ENCODE results near the gene IER5L. TPM values are rescaled to one million over a fixed set of nuclear protein-coding genes. Genes with fewer than 3 reads are reported as not detected.
A peak's percentile ranks its signal among the peaks of the same experiment; 100 is the strongest.

The IER5L gene
- total and polyA plus RNA-seq, 2 experiments from 2014 or later: 4.3 to 81.7 TPM

- H4K20me1 ChIP-seq (ENCODE audit: insufficient read depth): no peaks in the 10 kb centered on the region
- H3F3A ChIP-seq (ENCODE audit: insufficient read depth): peaks cover 10% of the 10 kb centered on the region; the same call in 1 of the 2 replicates
- H3K36me3 ChIP-seq (ENCODE audit: low read depth): no peaks in the 10 kb centered on the region
- peaks cover under 1% of the 10 kb centered on the region; the same call in 1 of the 2 replicates for H3K4me1 ChIP-seq (ENCODE audit: insufficient read depth)
- peaks cover 26% of the 10 kb centered on the region for H3K79me2 ChIP-seq (ENCODE audit: insufficient read depth)
- DNase-seq: no peak
- H3K9ac ChIP-seq: peak overlapping the region; percentile 45; the same call in 1 of the 2 replicates
- peak overlapping the region; percentile 99 for H3K4me3 ChIP-seq
- in situ Hi-C loops (cut with MboI): loop anchor here (10.0 kb wide), 1 partner anchor 306 kb away; no protein-coding TSS in a partner anchor
- no peaks in the 10 kb centered on the region for H3K9me3 ChIP-seq (ENCODE audit: low read depth)
- no peaks in the 10 kb centered on the region for H3K27me3 ChIP-seq (replicated peaks; ENCODE audit: insufficient read depth)
- H3K27ac ChIP-seq: no peak overlapping the region
- H2AFZ ChIP-seq: no peak overlapping the region
- WGBS, 2 experiments (ENCODE audit: low coverage in 1 of 2, low lambda C conversion rate in 2 of 2, missing lambda C conversion rate in 2 of 2): 28 to 48% methylated on average over 26 to 44 of the region's 45 CpGs
- peak overlapping the region; percentile 65 for H3K4me2 ChIP-seq (ENCODE audit: unreplicated experiment)
- H3K9me2 ChIP-seq (ENCODE audit: insufficient read depth): no peaks in the 10 kb centered on the region
- TF ChIP-seq EZH2 (IDR thresholded peaks at IDR 0.05; ENCODE audit: insufficient read depth, poor library complexity, severe bottlenecking): no peak
- no peak for TF ChIP-seq EZH2phosphoT487 (IDR thresholded peaks at IDR 0.05; ENCODE audit: insufficient read depth, low read depth)
These were observed 714 bp upstream of the IER5L start for GRCh38 chr9:129178568-129179382.

DNA sequence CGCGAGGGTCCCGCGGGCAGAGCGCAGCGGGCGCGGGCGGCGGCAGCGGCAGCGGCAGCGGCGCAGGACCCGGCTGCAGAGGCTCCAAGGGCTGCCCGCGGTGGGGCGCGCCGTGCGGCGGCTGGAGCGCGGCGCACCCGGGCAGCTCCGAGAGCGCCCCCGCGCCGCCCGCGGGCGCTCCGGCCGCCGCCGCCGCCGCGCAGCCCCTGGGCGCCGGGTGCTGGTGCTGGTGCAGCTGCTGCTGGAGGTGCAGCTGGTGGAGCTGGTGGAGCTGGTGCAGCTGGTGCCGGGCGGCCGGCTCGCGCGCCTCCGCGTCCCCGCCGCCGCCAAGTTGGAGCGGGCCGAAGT, 644 bp downstream of the IER5L start:
- peaks cover 17% of the 10 kb centered on the region for H3F3A ChIP-seq (ENCODE audit: insufficient read depth)
- in situ Hi-C loops (cut with MboI): loop anchor here (10.0 kb wide), 1 partner anchor 307 kb away; no protein-coding TSS in a partner anchor
- WGBS, 2 experiments (ENCODE audit: low coverage in 1 of 2, low lambda C conversion rate in 2 of 2, missing lambda C conversion rate in 2 of 2): 1 to 3% methylated on average over 14 to 36 of the region's 56 CpGs
- DNase-seq: peak; percentile 68
- no peaks in the 10 kb centered on the region for H4K20me1 ChIP-seq (ENCODE audit: insufficient read depth)
- no peaks in the 10 kb centered on the region for H3K27me3 ChIP-seq (replicated peaks; ENCODE audit: insufficient read depth)
- no peaks in the 10 kb centered on the region for H3K36me3 ChIP-seq (ENCODE audit: low read depth)
- peak overlapping the region; percentile 95 for H3K9ac ChIP-seq
- TF ChIP-seq EZH2 (IDR thresholded peaks at IDR 0.05; ENCODE audit: insufficient read depth, poor library complexity, severe bottlenecking) (no peak), EZH2phosphoT487 (IDR thresholded peaks at IDR 0.05; ENCODE audit: insufficient read depth, low read depth) (no peak)
- no peaks in the 10 kb centered on the region for H3K9me2 ChIP-seq (ENCODE audit: insufficient read depth)
- H3K4me3 ChIP-seq: peak overlapping the region; percentile 99
- no peaks in the 10 kb centered on the region for H3K9me3 ChIP-seq (ENCODE audit: low read depth)
- H3K4me1 ChIP-seq (ENCODE audit: insufficient read depth): peaks cover 13% of the 10 kb centered on the region
- H3K79me2 ChIP-seq (ENCODE audit: insufficient read depth): peaks cover 26% of the 10 kb centered on the region
- H3K4me2 ChIP-seq (ENCODE audit: unreplicated experiment): peak overlapping the region; percentile 67
- no peak overlapping the region for H2AFZ ChIP-seq
- peak overlapping the region; percentile 97 for H3K27ac ChIP-seq

DNA sequence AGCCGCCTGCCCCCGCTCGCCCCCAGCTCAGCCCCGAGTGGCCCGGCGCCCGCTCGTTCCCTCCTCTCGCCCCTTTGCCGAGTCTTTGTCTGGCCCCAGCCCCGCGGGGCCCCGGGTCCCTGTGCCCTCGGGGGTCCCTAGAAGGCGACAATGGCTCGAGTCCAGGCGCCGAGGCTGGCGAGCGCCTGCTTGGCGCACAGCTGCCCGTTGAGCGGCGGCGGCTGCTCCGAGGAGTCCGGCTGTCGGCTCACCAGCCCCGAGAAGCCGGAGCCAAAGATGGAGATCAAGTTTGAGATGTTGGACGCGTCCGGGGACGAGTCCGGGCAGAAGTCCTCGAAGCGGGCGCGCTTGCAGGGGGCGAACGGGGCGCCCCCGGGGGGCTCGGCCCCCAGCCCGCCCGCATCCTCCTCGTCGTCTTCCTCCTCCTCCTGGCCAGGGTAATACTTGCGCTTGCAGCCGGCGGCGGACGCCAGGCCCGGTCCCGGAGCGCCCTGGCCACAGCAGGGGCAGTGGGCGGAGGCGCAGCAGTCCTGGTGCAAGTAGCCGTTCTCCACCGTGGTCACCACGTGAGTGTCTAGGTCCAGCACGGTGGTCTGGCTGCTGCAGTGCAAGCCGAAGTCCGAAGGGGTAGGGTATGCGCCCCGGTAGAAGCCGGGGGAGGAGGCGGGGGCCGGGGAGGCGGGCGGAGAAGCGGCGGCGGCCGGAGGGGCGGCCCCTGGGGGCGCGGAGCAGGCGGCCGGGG, 1.2 kb downstream of the IER5L start:
- peak overlapping the region; percentile 91 for H3K4me3 ChIP-seq
- peak; percentile 71 for DNase-seq
- peaks cover 15% of the 10 kb centered on the region for H3K4me1 ChIP-seq (ENCODE audit: insufficient read depth)
- in situ Hi-C loops (cut with MboI): loop anchor here (10.0 kb wide), 1 partner anchor 308 kb away; no protein-coding TSS in a partner anchor
- no peaks in the 10 kb centered on the region for H3K27me3 ChIP-seq (replicated peaks; ENCODE audit: insufficient read depth)
- no peaks in the 10 kb centered on the region for H4K20me1 ChIP-seq (ENCODE audit: insufficient read depth)
- WGBS, 2 experiments (ENCODE audit: low coverage in 1 of 2, low lambda C conversion rate in 2 of 2, missing lambda C conversion rate in 2 of 2): 1% methylated on average over 35 to 47 of the region's 80 CpGs
- peak overlapping the region; percentile 95 for H3K9ac ChIP-seq
- H3K9me2 ChIP-seq (ENCODE audit: insufficient read depth): no peaks in the 10 kb centered on the region
- H3K27ac ChIP-seq: peak overlapping the region; percentile 97
- H3K79me2 ChIP-seq (ENCODE audit: insufficient read depth): peaks cover 26% of the 10 kb centered on the region
- no peaks in the 10 kb centered on the region for H3K9me3 ChIP-seq (ENCODE audit: low read depth)
- TF ChIP-seq EZH2phosphoT487 (IDR thresholded peaks at IDR 0.05; ENCODE audit: insufficient read depth, low read depth): no peak
- no peak for TF ChIP-seq EZH2 (IDR thresholded peaks at IDR 0.05; ENCODE audit: insufficient read depth, poor library complexity, severe bottlenecking)
- peaks cover 21% of the 10 kb centered on the region for H3F3A ChIP-seq (ENCODE audit: insufficient read depth)
- H2AFZ ChIP-seq: no peak overlapping the region
- peak overlapping the region; percentile 87 for H3K4me2 ChIP-seq (ENCODE audit: unreplicated experiment)
- H3K36me3 ChIP-seq (ENCODE audit: low read depth): no peaks in the 10 kb centered on the region

Data from GM23248 (cell line).